Middle frontal gyrus (tissue), 1 donor: ENCODE results near the gene CCDC57.
"Not testable (repeated sequence)": the region's sequence is repeated elsewhere in the genome, so short reads cannot be mapped to it uniquely, and the experiment has no call there.

ENCODE experiments used
- DNase-seq: peaks from one replicate; pipeline ENCODE4 v3.0.0-alpha.2; 2015; ENCODE audit warnings: low spot score; ENCODE audit errors: extremely low spot score

Gene CCDC57

DNA sequence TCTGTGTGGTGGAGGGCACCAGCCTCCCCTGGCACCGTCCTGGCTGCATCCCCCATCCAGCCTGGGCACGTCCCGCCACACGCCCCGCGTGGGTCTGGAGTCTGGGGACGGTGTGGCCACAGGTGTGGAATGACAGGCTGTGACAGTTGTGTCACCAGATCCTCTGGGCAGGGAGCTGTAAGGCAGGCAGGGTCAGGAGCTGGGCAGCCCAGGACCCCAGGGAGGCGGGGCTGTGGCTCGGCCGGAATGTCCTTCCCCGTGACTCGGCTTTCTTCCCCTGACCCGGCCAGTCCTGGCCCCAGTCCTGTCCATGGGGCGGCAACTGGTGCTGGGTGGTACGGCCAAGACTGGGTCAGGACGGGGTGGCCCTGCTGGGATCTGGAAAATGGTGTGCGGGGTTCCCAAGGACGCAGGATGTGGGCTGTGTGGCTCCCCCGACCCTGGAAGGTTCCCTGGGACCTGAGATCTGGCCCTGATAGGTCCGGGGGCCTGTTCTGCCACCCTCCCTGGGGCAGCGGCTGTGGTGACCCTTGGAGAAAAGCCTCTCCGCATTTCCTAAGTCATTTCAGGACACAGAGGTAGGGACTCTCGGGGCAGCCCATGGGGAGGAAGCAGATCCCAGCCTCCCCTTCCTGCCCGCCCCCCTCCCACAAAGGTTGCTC is 12.9 kb upstream of the CCDC57 start:
- DNase-seq: no peak

DNA sequence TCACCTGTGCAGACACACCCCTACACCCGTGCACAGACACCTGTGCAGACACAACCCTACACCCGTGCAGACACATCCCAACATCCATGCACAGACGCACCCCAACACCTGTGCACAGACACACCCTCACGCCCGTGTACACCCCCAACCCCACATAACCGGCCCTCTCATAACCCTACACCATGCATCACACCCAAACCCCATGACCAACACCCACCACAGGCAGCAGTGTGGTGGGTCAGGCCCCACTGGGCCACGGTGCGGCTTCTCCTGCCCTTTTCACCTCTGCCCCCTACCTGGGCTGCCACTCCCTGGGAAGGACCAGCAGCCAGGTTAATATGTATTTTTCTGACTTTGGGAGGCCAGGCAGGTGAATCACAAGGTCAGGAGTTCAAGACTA is 12.0 kb upstream of the CCDC57 start:
- no peak for DNase-seq

DNA sequence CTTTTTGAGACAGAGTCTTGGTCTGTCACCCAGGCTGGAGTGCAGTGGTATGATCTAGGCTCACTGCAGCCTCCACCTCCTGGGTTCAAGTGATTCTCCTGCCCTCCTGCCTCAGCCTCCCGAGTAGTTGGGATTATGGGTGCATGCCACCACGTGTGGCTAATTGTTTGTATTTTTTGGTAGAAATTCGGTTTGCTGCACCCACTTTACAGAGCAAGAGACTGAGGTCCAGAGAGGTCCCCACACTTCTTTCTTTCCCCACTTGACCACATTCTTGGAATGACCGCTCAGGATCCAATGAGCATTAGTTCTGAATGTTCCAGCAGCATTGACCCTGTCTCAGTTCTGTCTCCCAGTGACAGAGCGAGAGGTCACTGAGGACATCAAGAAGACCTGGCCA is 10.9 kb upstream of the CCDC57 start:
- DNase-seq: no peak

DNA sequence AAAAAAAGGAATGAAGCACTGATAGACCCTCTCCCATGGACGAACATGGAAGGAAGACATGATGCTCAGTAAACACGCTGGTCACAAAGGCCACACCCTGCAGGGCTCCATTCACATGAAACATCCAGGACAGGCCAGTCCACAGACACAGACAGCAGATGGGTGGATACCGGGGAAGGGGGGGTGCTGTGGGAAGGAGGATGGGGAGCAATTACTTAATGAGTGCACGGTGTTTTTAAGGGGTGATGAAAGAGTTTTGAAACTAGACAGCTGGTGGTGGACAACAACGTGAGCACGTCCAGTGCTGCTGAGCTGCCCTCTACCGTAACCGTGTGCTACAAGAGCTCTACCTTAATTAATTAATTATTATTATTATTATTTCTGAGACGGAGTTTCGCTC is 10.2 kb upstream of the CCDC57 start:
- DNase-seq: no peak

DNA sequence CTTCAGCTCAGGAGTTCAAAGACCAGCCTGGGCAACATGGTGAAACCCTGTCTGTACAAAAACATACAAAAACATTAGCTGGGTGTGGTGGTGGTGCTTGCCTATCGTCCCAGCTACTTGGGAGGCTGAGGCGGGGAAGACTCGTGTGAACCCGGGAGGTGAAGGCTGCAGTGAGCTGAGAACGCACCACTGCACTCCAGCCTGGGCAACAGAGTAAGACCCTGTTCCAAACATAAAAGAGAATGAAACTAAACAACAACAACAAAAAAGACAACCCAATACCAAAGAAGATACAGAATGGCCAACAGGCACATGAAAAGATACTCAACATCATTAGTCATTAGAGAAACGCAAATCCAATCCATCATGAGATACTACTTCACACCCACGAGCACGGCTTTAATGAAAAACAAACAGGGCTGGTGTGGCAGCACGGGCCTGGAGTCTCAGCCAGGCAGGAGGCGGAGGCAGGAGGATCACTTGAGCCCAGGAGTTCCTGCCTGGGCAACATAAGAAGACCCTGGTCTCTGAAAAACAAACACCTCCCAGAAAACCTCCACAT is 8.8 kb upstream of the CCDC57 start:
- no peak for DNase-seq

DNA sequence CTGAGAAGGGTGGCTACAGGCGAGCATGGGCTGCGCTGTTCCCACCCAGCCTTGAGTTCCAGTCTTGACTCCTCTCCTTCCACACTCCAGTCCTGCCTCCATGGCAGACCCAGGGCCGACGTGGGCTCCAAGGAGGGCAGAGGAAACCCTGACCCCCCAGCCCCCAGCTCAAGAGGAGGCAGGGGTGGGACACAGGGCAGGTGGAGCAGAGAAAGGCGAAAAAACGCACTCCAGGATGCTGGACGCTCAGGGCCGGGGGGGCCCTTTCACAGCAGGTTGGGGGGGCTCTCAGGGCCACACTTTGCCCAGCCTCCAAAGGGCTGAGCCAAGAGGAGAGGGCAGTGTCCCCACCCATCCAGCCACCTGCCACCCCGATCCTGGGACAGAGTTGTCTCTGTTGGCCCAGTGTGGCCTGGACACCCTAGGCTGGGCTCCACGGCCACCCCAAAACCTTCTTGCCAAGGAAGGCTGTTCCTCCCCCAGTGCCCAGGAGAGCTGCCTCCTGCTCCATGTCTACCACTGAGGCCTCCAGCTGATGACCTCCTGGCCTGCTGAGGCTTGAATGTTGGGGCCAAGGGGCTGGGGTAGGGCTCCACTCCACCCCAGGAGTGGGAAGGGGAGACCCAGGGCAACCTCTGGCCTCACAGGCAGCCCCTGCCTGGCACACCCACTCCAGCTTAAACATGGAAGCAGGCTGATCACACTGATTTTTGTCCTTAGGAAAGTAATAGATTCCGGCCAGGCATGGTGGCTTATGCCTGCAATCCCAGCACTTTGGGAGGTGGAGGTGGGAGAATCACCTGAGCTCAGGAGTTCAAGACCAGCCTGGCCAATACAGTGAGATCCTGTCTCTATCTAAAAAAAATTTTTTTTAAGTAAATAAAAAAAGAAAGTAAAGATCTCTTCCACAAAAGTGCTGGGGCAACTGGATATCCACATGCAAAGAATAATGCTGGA is 7.4 kb upstream of the CCDC57 start:
- no peak for DNase-seq

DNA sequence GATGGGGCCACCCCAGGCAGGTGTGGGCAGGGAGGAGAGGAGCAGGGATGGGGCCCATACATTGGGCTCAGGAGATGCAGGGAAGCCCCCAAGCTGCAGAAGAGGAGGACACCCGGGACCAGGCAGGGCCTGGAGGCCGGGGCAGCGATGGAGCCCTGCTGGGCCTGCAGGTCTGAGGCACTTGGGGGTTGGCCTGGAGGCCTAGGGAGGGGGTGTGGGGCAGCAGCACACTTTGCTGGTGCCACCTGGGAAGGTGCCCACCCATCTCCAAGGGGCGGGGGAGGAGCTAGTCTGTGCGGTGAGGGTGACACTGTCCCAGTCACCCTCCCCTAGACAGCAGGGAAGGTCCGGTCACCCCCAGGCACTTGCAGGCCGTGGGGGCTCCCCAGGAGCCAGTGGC is 6.4 kb upstream of the CCDC57 start:
- DNase-seq: no peak

DNA sequence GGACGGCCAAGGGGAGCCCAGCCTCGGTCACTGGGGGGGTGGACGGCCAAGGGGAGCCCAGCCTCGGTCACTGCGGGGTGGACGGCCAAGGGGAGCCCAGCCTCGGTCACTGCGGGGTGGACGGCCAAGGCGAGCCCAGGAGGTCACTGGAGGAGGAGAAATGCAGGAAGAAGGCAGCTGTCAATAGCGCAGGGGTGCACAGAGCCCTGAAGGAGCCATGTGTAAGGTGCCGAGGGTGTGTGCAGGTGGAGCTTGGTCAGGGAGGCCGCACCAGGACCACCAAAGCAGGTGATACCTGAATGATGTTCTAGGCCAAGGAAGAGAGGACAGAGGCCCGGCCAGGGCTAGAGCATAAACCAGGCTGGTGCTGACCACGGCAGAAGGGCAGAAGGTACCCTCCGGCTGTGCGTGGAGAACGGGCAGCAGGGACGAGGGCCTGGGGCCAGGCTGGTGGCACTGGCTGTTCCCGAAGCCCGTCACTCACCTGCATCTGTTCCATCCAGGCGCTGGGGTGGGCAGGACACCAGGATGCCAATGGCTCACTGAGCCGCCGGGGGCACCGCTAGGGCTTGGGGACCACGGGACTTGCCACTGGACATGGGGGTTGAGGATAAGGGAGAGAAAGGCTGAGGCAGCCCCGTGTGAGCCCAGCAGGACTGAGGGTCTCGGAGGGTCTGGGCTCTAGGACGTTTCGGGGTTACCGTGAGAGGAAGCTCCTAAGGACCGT is 5.9 kb upstream of the CCDC57 start:
- no peak for DNase-seq

DNA sequence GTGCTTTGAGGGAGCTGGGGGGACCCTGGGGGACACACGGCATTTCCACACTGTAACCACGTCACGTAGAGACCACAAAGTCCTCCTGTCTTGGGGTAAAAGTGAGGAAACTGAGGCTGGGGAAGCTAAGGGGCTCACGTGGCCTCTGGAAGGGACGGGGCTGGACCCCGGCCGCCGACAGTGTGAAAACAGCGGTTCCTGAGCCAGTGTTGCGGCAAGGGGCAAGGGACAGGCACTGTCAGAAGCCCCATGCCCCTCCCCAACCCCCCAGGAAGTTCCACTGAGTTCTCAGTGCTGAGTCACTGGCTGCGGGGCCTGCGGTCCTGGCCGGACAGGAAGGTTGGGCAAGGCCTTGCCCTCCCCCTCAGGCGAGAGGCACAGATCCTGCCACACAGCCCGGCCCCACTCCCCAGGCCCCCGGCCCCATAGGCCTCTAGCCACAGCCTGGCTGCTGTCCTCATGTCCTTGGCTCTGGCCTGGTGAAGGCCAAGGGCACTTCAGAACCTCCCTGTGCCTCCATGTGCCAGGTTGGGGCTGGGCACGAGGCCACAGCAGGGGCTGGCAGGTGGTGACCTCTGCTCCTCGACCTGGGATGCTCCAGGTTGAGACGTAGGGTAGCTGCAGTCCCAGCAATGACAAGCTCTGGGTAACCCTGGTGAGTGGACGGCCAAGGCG is 5.0 kb upstream of the CCDC57 start:
- no peak for DNase-seq

DNA sequence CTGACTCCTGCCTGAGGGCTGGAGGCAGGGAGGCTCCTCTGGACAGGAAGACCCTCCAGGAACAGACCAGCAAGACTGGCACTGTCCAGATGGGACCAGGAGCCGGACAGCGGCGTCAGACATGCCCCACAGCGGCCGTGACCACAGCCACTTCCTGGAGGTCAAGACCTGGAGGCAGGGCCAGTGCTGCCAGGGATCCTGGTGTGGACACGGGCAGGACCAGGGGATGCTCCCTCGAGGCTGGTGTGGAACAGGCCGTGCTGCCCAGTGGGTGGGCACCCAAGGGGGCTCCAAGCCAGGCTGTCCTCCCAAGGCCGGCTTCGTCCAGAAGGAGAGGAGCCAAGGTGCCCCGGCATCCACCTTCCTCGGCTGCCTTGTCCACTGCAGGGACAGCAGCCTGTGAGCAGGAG is 4.5 kb upstream of the CCDC57 start:
- no peak for DNase-seq

DNA sequence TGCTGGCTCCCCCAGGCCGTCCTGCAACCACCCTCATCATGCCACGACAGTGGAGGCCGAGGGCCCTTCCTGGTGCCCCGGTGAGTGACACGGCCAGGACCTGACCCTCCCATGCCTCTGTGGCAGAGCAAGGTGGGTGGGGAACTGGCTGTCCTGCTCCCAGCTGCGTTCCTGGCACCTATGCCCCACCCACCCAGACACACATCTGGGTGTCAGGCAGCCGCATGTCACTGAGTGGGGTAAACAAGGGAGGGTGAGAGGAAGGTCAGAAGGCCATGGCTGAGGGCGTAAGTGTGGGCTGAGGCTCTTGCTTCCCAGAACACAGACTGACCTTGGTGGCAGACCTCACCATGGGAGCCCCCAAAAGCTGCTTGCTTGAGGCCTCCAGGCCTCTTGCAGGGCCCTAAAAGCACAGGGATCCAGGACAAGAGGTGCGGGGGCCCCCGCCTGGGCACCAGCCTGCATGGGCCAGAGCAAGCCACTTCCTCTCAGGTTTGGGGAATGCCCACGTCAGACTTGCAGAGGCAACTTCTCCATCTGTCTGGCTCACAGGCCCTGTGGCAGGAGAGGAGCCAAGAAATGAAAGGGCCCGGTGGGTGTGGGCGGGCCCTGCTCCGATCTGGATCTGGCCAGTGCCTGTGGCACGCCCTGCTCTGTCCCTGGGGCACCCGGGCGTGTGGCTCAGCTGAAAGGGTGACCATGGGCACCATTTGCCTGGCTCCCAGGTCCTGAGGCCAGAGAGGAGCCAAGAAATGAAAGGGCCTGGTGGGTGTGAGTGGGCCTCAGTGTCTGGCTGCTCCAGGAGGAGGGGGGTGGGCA is 3.9 kb upstream of the CCDC57 start:
- no peak for DNase-seq

DNA sequence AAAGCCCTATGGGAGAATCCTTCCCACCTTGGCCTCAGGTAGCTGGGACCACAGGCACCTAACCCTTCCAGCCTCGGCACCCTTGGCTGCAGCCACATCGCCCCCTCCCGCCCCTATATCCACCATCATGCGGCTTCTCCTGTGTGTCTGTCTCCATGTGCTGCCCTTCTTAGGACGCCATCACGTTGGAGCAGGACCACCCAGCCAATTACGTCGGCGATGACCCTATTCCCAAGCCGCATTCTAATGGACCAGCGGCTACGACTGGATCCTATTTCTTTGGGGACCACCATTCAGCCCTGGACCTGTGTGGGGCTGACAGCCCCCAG is 3.3 kb upstream of the CCDC57 start:
- DNase-seq: no peak

DNA sequence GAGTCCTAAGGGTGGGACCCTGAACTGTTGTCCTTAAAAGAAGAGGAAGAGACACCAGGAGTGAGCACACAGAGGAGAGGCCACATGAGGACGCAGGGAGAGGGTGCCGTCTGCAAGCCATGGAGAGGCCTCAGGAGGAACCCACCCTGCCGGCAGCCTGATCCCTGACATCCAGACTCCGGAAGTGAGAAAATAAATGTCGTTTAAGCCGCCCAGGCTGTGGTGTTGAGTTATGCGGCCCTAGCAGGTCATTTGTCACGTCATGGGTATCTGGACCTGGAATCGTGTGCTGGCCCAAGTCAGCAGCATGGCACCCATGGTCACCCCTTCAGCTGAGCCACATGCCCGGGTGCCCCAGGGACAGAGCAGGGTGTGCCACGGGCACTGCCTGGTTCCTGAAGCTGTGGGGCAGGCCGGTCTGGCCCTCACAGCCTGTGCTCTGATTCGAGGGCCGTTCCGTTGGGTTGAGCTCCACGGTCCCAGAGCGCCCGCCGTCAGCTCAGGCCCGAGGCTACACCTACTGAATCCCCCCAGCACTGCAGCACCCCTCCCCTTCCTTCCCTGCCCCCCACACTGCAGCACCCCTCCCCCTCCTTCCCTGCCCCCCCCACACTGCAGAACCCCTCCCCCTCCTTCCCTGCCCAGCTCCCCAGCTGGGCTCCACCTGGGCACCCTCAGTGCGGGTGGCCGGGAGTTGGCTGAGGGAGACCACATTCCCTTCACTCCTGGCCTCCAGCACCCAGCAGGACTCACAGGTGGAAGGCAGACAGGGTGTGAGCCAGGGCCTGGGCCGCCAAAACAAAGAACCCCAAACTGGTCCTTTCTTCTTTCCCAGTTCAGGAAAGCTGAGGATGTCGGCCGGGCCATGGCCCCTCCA is 2.7 kb upstream of the CCDC57 start:
- no peak for DNase-seq

DNA sequence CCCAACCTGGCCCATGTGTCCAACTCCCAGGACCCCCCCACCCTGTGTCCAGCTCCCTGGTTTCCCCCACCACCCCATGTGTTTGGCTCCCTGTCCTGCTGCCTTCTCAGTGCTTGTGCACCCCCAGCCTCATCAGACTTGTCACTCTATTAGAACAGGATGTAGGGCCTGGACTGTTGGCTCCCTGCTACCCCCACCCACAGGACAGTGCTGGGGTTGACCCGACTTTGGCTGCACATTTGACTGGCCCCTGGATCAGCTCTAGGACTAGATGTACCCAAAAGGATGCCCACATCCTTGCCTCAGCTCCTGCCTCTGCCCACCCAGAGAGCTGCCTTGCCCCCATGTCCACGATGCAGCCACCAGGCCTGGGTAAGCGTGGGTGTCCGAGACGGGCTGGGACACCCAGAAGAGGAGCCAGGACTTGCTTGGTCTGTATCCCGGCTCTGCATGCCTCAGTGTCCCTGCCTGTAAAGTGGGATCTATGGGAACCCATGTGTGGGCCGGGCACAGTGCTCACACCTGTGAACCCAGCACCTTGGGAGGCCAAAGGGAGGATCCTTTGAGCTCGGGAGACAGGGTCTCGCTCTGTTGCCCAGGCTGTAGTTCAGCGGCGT is 1.5 kb upstream of the CCDC57 start:
- no peak for DNase-seq

DNA sequence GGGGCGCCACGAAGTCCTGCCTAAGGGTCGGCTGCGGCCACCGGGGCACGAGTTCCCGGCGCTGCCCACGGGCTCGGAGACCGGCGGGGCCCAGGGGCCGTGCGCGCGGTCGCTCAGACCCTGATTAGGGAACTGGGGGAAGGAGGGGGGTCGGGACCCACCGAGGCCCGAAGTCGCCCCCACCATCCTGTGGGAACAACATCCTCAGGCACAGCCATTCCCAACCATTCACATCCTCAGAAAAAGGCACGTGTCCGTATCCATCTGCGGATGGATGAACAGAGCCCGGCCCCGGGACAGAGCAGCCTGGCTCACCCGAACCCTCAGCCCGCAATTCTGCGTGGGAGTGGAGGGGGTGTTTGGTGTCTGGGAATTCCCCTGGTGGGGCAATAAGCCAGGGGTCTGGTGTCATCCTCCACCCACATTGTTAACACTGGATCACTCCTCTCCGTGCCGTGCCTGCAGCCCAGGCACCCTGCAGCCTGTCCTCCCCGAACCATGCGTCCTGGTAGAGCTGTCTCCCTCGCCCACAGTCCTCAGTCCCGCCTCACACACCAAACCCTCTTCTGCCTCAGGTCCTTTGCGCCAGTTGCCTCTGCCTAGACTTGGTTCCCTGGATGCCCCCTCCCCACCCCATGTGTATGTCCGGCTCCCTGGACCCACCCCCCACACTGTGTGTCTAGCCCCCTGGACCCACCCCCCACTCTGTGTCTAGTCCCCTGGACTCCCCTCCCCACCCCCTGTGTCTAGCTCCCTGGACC is 789 bp upstream of the CCDC57 start:
- peak; percentile 53 for DNase-seq

DNA sequence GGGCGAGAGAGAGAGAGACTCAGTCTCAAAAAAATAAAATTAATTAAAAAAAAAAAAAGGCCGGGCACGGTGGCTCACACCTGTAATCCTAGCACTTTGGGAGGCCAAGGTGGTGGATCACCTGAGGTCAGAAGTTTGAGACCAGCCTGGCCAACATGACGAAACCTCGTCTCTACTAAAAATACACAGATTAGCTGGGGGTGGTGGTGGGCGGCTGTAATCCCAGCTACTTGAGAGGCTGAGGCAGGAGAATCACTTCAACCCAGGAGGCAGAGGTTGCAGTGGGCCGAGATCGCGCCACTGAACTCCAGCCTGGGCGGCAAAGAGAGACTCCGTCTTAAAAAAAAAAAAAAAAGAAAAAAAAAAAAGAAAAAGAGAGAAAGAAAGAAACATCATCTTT is 2.0 kb downstream of the CCDC57 start:
- DNase-seq: not testable (repeated sequence)

DNA sequence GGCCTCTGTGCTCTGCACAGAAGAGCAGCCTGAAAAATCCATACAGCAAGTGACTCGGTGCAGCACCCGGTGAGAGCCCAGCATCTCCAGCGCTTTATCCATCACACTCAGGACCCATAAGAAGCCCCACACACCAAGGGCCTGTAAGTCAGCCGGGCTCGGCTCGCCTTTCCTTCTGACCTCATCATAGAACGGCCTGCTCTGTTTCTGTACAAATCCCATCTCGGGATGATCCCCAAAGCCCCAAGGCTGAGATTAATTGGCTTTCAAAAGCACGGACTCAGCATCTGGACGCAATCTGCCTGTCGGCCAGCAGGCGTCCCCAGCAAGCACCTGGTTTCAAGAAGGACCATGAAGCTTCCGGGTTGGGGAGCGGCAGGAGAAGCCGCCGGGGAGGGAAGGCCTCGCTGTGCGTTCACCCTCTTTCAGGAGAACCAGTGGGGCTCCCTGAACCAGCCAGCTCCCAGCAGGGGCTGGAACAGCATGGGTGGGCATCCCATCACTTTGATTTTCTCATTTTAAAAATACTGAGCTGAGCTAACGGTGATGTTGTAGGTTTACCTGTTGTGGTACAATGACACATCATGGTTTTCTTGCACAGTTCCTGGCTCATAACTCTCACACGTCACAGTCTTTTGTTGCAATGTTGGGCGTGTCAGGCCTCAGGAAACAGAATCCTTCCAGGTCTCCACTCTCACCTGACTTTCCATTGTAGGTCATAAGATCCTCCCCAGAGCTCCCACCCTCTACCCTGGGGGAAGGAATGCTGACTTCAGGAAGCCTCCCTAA is 6.7 kb downstream of the CCDC57 start:
- peak; percentile 79 for DNase-seq
